LNCAP (cell line): ENCODE results near the gene SORBS2.

Experiments
- CTCF ChIP-seq: fragments of 450-650 bp; IDR thresholded peaks from 2 replicates; pipeline ENCODE4 v1.5.1; 2017; ENCODE audit warnings: mild to moderate bottlenecking

SORBS2 gene

DNA sequence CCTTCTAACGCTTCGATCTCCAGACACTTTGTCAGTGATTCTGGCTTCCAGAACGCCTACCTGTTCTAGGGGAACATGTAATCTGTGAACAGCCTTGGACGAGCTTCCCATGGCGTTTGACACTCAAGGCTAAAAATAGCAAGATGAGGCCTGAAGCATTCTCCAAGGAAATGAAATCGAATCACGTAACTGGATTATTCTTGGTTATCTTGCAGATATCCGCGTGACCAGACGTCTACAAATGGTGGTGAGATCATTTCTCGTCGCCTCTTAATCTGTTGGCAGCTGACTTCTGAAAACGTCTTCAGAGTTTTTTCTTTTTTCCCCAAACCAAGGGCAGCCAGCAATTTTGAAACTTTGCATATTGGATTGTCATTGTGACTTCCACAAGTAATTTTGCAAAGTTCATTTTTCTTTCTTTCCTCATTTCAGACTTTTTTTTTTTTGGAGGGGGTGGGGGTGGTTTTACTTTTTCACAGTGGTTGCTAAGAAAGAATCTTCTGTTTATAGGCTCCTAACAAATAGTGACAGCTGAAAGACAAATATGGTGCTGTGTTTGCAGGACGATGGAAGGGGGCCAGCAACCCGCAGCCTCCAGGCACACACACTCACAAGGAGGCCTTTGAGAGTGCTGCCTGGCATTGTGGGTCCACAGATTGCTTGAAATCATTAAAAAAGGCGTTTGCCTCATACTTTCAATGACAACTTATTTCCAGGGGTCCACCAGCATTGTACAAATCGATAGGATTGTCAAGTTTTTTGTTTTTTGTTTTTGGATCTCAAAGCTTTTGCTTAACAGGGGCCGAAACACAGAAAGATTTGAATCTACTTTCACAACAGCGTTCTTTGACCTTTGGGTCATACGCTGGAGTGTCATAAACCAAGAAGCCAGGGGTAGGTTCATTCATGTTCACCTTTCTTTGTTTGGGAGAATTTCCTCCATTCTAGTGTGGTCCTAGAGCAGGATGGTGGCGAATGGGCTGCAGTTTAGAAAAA, 244.3 kb downstream of the SORBS2 start:
- no peak for TF ChIP-seq CTCF

GRCh38 chr4:185566972-185567371, 245.0 kb downstream of the SORBS2 start:
- no peak for TF ChIP-seq CTCF

DNA sequence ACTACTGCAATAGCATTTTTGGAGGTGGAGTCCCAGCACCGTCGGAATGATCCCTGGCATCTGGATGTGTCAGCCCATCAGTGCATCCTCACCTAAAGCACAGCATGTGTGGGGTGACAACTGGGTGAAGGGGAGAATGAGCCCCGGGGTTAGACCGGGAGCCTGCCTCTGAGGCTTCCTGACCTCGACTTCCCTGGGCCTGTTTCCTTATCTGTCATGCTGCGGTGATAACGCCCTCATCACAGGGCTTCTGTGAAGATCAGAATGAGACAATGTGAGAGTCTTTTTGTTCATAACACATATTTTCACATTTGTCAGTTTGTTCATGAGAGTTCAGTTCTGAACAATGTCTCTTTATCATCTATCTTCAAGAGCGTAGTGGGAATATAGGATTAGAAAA, 245.6 kb downstream of the SORBS2 start:
- TF ChIP-seq CTCF, result no peak

DNA sequence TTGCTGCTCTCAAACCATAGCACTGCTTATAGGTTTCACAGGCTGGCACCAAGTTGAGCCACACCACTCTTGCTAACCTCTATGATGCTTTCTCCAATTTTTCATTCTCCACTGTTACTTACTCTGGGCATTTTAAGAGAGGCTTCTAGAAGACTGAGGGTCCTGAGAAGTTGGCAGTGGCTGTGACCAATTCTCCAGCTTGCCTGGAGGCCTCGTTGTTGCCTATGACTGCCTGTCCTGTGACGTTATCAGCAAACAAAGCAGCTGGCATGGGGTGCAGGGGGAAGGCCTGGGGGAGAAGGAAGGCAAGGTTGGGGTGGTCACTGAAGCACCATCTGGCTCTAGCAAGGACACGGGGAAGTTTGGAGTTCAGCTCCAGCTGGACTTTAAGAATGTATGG, 246.3 kb downstream of the SORBS2 start:
- no peak for TF ChIP-seq CTCF

GRCh38 chr4:185564349-185564748, 247.6 kb downstream of the SORBS2 start:
- no peak for TF ChIP-seq CTCF

DNA sequence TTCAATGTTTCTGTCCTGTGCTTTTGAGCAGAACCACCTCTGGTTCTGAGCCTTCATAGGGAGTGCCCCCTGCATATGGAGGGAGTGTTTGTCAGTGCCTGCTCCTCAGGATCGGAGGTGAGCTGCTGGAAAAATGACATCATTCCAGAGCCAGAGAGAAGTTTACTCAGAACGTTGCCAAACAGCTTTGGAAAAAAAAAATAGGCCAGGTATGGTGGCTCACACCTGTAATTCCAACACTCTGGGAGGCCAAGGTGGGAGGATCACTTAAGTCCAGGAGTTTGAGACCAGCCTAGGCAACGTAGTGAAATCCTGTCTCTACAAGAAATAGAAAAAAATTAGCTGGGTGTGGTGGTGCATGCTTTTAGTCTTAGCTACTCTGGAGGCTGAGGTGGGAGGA, 249.5 kb downstream of the SORBS2 start:
- no peak for TF ChIP-seq CTCF

DNA sequence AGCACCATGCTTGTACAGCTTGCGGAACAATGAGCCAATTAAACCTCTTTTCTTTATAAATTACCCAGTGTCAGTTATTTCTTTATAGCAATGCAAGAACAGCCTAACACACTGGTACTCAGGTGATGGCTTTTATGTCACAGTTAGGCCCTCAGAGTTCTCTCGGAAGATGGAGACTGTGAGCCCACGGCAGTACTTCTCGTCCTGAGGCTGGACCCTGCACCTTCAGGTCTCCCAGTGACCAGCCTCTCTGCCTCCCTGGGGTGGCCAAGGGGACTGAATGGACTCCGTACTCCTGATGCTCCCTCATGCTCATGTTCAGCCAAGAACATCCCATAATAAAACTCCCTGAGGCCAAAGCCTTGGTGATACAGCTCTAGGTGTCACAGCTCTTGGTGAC, 251.7 kb downstream of the SORBS2 start:
- no peak for TF ChIP-seq CTCF
